ENCODE results near the gene TTF2. TPM values are rescaled to one million over a fixed set of nuclear protein-coding genes. Genes with fewer than 3 reads are reported as not detected.

TTF2 gene
- total and polyA plus RNA-seq, 9 of the 15 experiments (the other 6 are each of a cell fraction or from before 2014, with no cell fraction given), result 9.4 to 71.1 (median 42.1) TPM

DNA sequence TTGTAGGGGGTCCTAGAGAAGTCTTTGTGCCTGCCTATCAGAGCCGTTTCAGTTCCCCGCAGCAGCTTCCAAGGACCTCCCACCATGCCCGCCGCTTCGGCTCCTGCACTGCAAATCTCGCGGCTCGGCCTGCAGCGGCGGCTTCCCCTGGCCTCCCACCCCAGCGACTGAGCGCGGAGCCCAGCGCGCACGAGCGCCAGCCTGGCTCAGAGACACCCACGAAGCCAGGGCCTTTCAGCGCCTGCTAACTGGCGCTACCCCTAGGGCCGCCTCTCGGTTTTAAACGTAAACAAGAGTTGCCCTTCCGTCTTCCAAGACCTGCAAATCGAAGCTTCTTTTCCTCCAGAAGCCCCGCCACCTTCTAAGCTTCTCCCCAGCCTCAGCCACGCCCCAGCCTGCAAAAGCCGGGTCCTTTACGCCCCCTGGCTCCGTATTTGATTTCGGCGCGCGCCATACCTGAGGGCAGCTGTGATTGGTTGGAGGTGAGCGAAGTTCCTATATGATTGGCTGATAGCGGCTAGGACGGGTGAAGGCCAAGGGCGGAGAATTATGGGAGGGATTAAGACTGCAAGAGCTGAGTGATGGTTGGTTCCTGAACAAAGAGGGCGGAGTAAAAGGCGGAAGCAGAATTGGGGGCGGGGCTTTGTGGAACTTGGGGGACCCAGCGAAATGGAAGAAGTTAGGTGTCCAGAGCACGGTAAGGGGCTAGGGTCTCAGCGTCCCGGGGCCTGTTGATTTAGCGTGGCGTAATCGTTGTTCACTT lies at the start of gene TTF2 (continued):
- TF ChIP-seq, protein P1, sequence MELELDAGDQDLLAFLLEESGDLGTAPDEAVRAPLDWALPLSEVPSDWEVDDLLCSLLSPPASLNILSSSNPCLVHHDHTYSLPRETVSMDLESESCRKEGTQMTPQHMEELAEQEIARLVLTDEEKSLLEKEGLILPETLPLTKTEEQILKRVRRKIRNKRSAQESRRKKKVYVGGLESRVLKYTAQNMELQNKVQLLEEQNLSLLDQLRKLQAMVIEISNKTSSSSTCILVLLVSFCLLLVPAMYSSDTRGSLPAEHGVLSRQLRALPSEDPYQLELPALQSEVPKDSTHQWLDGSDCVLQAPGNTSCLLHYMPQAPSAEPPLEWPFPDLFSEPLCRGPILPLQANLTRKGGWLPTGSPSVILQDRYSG (tag; conservative IDR thresholded peaks at IDR 0.05; ENCODE audit: low read depth), result no peak
- no peak for TF ChIP-seq ETV6 (IDR thresholded peaks at IDR 0.05; ENCODE audit: borderline replicate concordance in 1 of 2, low read depth in 2 of 2, low read length in 1 of 2)
- TF ChIP-seq ETV6 (CRISPR knock-in tag; IDR thresholded peaks at IDR 0.05; ENCODE audit: borderline replicate concordance), result no peak
- peak; percentile 5; the same call in 1 of the 2 replicates for TF ChIP-seq KLF6 (CRISPR knock-in tag; IDR thresholded peaks at IDR 0.05; ENCODE audit: borderline replicate concordance)
- TF ChIP-seq, protein P2, sequence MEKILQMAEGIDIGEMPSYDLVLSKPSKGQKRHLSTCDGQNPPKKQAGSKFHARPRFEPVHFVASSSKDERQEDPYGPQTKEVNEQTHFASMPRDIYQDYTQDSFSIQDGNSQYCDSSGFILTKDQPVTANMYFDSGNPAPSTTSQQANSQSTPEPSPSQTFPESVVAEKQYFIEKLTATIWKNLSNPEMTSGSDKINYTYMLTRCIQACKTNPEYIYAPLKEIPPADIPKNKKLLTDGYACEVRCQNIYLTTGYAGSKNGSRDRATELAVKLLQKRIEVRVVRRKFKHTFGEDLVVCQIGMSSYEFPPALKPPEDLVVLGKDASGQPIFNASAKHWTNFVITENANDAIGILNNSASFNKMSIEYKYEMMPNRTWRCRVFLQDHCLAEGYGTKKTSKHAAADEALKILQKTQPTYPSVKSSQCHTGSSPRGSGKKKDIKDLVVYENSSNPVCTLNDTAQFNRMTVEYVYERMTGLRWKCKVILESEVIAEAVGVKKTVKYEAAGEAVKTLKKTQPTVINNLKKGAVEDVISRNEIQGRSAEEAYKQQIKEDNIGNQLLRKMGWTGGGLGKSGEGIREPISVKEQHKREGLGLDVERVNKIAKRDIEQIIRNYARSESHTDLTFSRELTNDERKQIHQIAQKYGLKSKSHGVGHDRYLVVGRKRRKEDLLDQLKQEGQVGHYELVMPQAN (IDR thresholded peaks at IDR 0.05; ENCODE audit: borderline replicate concordance), result peak; percentile 63
- 0 out of 2 replicates have a peak, but pooled peaks have one; percentile 37 for TF ChIP-seq GTF2F1 (IDR thresholded peaks at IDR 0.05; ENCODE audit: low read depth, low read length)
- TF ChIP-seq, protein P3, sequence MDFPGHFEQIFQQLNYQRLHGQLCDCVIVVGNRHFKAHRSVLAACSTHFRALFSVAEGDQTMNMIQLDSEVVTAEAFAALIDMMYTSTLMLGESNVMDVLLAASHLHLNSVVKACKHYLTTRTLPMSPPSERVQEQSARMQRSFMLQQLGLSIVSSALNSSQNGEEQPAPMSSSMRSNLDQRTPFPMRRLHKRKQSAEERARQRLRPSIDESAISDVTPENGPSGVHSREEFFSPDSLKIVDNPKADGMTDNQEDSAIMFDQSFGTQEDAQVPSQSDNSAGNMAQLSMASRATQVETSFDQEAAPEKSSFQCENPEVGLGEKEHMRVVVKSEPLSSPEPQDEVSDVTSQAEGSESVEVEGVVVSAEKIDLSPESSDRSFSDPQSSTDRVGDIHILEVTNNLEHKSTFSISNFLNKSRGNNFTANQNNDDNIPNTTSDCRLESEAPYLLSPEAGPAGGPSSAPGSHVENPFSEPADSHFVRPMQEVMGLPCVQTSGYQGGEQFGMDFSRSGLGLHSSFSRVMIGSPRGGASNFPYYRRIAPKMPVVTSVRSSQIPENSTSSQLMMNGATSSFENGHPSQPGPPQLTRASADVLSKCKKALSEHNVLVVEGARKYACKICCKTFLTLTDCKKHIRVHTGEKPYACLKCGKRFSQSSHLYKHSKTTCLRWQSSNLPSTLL (IDR thresholded peaks at IDR 0.05), result no peak
- TF ChIP-seq CBX3 (IDR thresholded peaks at IDR 0.05; ENCODE audit: borderline replicate concordance in 1 of 2, low read length in 2 of 2), result 0 out of 3 replicates have a peak, but pooled peaks of 1 of the 2 experiments have one; percentile 15
- TF ChIP-seq, protein P4, sequence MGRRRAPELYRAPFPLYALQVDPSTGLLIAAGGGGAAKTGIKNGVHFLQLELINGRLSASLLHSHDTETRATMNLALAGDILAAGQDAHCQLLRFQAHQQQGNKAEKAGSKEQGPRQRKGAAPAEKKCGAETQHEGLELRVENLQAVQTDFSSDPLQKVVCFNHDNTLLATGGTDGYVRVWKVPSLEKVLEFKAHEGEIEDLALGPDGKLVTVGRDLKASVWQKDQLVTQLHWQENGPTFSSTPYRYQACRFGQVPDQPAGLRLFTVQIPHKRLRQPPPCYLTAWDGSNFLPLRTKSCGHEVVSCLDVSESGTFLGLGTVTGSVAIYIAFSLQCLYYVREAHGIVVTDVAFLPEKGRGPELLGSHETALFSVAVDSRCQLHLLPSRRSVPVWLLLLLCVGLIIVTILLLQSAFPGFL (CRISPR knock-in tag; IDR thresholded peaks at IDR 0.05), result 0 out of 2 replicates have a peak, but pooled peaks have one; percentile 10
- no peak for TF ChIP-seq GABPB2 (CRISPR knock-in tag; conservative IDR thresholded peaks at IDR 0.05)
- TF ChIP-seq, protein P5, sequence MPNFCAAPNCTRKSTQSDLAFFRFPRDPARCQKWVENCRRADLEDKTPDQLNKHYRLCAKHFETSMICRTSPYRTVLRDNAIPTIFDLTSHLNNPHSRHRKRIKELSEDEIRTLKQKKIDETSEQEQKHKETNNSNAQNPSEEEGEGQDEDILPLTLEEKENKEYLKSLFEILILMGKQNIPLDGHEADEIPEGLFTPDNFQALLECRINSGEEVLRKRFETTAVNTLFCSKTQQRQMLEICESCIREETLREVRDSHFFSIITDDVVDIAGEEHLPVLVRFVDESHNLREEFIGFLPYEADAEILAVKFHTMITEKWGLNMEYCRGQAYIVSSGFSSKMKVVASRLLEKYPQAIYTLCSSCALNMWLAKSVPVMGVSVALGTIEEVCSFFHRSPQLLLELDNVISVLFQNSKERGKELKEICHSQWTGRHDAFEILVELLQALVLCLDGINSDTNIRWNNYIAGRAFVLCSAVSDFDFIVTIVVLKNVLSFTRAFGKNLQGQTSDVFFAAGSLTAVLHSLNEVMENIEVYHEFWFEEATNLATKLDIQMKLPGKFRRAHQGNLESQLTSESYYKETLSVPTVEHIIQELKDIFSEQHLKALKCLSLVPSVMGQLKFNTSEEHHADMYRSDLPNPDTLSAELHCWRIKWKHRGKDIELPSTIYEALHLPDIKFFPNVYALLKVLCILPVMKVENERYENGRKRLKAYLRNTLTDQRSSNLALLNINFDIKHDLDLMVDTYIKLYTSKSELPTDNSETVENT (CRISPR knock-in tag; IDR thresholded peaks at IDR 0.05), result peak; percentile 76; the same call in 1 of the 2 replicates

Measured in K562 (cell line).